NCI-H2227 (cell line): ENCODE results near the gene CNOT6.

Experiments used
- DNase-seq: peaks from one replicate; lab custom pipeline; 2025; ENCODE audit not compliant: unreplicated experiment; lab: John Stamatoyannopoulos, UW

CNOT6 gene

DNA sequence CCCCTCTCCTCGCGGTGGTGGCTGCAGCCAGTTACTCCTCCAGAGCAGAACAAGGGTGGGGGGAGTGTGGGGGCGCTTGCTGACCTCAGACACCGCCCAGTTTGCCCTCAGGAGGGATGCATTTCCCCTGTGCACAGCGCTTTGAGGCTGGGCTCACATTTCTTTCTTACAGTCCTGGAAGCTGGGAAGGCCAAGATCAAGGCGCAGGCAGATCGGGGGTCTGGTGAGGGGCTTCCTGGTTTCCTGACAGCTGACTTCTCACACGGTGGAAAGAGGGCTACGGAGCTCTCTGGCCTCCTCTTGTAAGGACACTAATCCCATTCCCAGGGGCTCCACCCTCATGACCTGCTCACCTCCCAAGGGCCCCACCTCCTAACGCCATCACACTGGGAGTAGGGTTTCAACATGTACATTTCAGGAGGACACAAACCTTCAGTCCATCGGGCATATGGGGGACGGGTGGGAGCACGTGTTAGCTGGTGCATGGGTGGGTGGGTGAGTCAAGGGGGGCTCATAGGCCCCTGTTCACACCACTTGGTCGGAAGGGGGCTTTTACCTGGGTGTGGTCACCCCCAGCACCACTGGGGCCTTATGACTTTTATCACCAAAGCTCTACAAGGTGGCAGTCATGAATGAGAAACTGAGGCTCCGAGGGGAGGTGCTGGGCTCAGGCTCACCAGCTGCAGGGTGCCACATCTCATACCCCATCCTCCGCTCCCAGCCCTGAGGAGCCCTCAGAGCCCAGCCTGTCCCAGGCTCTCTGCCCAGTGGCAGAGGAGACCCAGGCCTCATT lies 104.8 kb downstream of the CNOT6 start:
- no peak for DNase-seq

- no peak for DNase-seq
These were observed 105.4 kb downstream of the CNOT6 start for GRCh38 chr5:180599590-180599914.

GRCh38 chr5:180599981-180600553 lies 105.9 kb downstream of the CNOT6 start:
- no peak for DNase-seq

GRCh38 chr5:180600554-180601041 lies 106.4 kb downstream of the CNOT6 start:
- DNase-seq = no peak

DNA sequence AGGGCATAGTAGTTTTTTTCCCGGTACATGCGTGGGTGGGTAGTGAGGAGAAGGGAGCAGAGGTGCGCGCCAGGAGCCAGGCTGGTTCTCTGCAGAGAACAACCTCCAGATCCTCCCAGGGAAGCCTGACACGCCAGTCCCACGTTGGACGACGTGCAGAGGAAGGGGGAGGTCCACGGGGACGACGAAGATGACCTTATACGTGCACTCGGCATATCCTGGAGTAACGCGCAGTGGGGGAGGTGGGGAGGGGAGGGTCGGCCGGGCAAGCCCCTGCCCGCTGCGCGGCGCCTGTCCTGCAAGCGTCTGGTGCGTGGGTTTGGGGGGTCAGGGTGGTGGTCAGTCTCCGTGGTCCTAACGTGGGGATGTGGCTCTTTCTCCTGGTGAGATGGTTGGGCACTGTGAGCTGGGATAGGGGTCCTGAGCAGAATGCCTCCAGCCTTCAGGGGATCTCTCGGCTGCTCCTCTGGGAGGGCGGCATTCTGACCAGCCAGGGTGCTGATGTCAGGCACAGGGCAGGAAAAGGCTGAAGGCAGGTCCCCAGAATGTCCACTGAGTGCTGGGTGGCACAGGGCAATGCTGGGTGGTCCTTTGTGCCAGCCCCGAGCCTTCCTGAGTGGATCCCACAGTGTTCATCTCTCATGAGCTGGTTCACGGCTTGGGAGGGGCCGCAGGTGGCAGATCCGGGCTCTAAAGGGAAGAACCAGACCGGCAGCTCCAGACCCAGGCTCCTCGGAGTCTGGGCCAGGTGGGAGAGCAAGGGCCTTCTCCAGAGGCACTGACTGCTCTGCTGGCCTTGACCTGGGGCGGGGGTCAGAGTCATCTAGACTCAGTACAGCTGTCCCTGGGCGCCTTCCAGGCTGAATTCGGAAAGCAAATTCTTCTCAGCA lies 107.7 kb downstream of the CNOT6 start:
- no peak for DNase-seq

- no peak for DNase-seq
These were observed 108.4 kb downstream of the CNOT6 start for GRCh38 chr5:180602481-180603075.

- DNase-seq = no peak
These were observed 109.0 kb downstream of the CNOT6 start for GRCh38 chr5:180603076-180603594.

GRCh38 chr5:180604271-180604670 lies 110.1 kb downstream of the CNOT6 start:
- DNase-seq = no peak

DNA sequence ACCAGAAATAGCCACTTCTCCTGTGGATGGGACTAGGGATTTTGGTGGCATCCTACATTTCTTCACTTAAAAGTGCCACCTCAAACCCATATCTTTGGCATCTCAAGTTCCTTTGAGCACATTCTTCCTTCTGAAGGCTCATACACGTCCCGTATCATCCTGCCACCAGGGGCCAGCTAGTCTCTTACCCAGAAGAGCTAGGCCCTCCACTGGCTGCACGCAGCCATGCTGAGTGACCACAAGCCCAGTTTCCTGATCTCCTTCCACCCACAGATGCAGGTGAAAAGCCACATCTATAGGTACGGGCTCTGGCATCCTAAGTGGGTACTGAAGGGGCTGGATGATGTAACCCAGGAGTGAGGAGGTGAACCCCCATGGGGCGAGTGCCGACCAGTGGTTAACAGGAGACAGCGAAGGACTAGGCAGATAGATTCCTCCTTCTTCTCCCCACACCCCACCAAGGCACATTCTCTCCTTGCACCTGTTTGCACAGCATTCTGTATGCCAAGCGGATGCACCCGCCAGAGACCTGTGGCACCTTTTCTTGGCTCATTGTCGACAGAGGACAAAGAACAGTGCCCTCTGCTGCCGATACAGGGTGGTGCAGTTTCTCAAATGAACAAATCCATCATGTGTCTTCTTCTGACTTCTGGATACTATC lies 111.5 kb downstream of the CNOT6 start:
- no peak for DNase-seq

DNA sequence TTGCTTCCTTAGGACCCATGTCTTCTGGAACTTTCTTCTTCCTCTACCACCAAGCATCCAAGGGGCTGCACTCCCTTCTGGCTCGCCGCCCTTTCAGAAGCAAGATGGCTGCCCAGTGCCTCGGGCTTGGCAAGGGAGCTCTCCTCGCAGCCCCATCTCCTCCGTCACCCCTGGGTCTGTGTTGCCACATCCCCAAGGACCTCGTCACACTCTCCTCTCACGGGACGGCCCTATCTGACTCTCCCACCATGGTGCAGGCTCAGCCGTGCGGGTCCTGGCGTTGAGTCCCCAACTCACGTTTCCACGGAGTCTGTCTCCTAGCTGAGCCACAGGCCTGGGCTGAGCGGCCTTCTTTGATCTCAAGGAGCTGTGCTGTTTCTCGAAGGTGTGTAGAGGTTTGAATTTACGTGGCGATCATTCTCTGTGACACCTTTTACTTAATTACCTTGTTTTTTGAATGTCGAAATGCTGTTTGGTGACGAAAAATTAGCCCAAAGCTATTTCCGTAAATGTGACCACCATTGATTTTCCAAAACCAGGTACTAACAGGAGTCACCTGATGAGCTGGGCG lies 112.1 kb downstream of the CNOT6 start:
- no peak for DNase-seq

DNA sequence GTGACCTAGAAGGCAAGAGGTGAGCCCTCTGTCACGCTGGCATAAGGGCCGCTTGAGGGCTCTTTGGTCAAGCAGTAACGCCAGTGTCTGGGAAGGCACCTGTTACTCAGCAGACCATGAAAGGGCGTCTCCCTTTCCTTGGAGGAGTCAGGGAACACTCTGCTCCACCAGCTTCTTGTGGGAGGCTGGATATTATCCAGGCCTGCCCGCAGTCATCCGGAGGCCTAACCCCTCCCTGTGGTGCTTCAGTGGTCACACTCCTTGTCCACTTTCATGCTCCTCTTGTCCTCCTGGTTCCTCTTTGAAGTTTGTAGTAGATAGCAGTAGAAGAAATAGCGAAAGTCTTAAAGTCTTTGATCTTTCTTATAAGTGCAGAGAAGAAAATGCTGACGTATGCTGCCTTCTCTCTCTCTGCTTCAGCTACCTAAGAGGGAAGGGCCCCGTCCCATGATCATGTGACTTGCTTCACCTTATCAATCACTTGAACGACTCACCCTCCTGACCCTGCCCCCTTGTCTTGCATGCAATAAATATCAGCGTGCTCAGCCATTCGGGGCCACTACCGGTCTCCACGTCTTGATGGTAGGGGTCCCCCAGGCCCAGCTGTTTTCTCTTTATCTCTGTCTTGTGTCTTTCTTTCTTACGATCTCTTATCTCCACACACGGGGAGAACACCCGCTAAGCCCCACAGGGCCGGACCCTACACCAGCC lies 113.8 kb downstream of the CNOT6 start:
- no peak for DNase-seq

DNA sequence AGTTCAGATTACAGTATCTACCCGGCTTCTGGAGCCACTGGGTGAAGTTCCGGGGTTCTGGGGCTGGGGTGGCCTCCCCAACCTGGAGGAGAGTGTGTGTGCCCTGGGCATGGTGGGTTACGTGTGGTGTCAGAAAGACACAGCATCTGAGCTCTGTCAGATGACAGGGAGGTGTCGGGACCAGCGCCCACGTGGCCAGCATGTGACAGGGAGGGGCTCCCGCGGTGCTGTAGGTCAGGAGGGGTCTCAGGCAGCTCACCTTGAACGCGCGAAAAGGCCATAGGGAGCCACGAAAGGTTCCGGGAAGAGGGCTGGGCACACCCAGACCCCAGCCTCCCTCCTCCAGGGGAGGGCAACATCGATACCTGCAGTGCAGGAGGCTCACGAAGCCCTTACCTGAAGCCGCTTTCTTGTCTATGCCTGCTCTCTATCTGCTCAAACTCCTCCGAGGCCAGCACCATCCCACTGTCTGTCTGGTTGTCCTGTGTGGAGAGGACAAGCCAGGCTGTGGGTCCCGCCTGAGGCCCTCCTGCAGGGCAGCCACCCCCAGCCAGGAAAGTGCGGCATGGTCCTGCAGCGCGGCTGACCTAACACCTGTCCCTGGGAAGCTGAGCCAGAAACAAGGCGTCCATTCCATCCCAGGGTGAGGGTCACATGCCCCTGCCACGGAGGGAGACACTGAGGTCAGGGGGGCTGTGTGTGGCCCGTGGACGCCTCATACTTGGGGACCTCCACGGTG lies 114.6 kb downstream of the CNOT6 start:
- DNase-seq = no peak

DNA sequence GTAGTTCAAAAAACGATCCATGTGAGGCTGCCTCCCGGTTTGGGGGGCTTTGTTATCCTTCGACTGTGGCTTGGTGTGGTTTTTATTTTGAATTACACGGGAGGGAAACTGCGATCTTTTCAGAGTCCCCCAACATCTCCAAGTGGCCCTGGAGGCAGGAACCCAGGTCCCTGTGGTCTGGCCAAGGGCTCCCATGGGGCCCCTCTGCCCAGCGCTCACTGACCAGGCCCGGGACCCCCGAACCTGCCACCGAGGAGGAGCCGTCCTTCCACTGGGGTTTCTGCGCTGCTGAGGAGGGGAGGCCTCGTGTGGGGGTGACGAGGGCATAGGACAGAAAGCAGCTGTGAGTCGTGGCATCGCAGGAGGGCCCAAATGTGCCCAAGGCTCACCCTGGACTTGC lies 115.2 kb downstream of the CNOT6 start:
- DNase-seq = no peak

GRCh38 chr5:180609817-180610550 lies 115.8 kb downstream of the CNOT6 start:
- no peak for DNase-seq

GRCh38 chr5:180611140-180611850 lies 117.1 kb downstream of the CNOT6 start:
- no peak for DNase-seq

GRCh38 chr5:180612683-180613082 lies 118.5 kb downstream of the CNOT6 start:
- no peak for DNase-seq

DNA sequence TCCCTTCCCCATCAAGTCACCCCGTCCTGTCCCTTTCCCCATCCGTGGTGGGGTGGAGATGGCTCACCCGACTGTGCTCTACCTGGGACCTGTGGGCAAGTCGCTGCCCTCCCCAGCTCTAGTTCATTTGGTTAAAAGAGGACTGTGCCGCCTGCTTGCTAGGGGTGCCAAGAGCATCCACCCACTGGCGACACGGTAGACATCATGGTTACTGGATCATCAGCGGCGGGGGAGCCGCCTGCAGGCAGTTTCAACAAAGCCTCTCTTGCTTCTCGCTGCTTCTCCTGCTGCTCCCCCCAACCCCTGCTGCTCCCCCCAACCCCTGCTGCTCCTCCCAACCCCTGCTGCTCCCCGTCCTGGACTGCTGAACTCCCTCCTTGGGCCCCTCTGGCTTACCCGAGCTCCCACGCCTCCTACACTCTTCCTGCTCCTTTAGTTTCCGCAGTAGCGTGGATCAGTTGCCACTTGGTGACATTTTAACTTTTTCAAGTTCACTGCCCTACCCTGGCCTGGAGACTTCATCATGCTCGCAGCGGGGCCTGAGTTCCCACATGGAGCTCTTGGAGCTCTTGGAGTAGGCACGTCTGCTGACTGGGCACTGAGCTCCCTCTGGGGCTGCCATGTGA lies 119.1 kb downstream of the CNOT6 start:
- no peak for DNase-seq
